Measurements from ENCODE around the gene TNPO3.

The TNPO3 gene

GRCh38 chr7:128909625-128910568, 145.0 kb downstream of the TNPO3 start:
- DNase-seq (ENCODE audit: extremely low spot score): no peak
- ChIA-PET POLR2A (interaction anchor here (1.2 kb wide), 1 partner anchor 27 kb away, joined by 3 read pairs; no protein-coding TSS in a partner anchor), CTCF (interaction anchor here (1.0 to 2.0 kb wide), 6 partner anchors 10 to 562 kb away, joined by 3 to 9 read pairs (median 3); no protein-coding TSS in a partner anchor)
- no peak for TF ChIP-seq CTCF (IDR thresholded peaks at IDR 0.05; ENCODE audit: control extremely low read depth, extremely low read depth, low read depth, missing control alignments)

GRCh38 chr7:128908750-128909624, 145.9 kb downstream of the TNPO3 start:
- POLR2A ChIA-PET: no interaction called here
- no peak for TF ChIP-seq CTCF (IDR thresholded peaks at IDR 0.05; ENCODE audit: control extremely low read depth, extremely low read depth, low read depth, missing control alignments)
- no peak for DNase-seq (ENCODE audit: extremely low spot score)
- CTCF ChIA-PET: interaction anchor here (1.0 to 1.4 kb wide), 2 partner anchors 15 to 563 kb away, joined by 3 read pairs; no protein-coding TSS in a partner anchor

- POLR2A ChIA-PET: no interaction called here
- CTCF ChIA-PET: interaction anchor here (1.0 kb wide), 1 partner anchor 304 kb away, joined by 3 read pairs; no protein-coding TSS in a partner anchor
- no peak for TF ChIP-seq CTCF (IDR thresholded peaks at IDR 0.05; ENCODE audit: control extremely low read depth, extremely low read depth, low read depth, missing control alignments)
- no peak for DNase-seq (ENCODE audit: extremely low spot score)
Measured at GRCh38 chr7:128906766-128907559, 147.9 kb downstream of the TNPO3 start.

- POLR2A ChIA-PET: no interaction called here
- peak; percentile 5 for DNase-seq (ENCODE audit: extremely low spot score)
- no peak for TF ChIP-seq CTCF (IDR thresholded peaks at IDR 0.05; ENCODE audit: control extremely low read depth, extremely low read depth, low read depth, missing control alignments)
- CTCF ChIA-PET: interaction anchor here (1.0 kb wide), 1 partner anchor 304 kb away, joined by 3 read pairs; no protein-coding TSS in a partner anchor
Measured at GRCh38 chr7:128906001-128906765, 148.7 kb downstream of the TNPO3 start.

- CTCF ChIA-PET: interaction anchor here (0.6 to 5.6 kb wide), 14 partner anchors 11 to 366 kb away, joined by 3 to 28 read pairs (median 3); no protein-coding TSS in a partner anchor
- peak; percentile 62 for TF ChIP-seq CTCF (IDR thresholded peaks at IDR 0.05; ENCODE audit: control extremely low read depth, extremely low read depth, low read depth, missing control alignments)
- POLR2A ChIA-PET: no interaction called here
- peak; percentile 86 for DNase-seq (ENCODE audit: extremely low spot score)
Measured at GRCh38 chr7:128904381-128905197, 150.3 kb downstream of the TNPO3 start.
